ENCODE measurements around the gene DDI1. TPM values are rescaled to one million over a fixed set of nuclear protein-coding genes. Genes with fewer than 3 reads are reported as not detected.

DDI1 gene
- total and polyA plus RNA-seq, 2 donors (not counting 1 experiment from before 2014, with no cell fraction given) = not detected

DNA sequence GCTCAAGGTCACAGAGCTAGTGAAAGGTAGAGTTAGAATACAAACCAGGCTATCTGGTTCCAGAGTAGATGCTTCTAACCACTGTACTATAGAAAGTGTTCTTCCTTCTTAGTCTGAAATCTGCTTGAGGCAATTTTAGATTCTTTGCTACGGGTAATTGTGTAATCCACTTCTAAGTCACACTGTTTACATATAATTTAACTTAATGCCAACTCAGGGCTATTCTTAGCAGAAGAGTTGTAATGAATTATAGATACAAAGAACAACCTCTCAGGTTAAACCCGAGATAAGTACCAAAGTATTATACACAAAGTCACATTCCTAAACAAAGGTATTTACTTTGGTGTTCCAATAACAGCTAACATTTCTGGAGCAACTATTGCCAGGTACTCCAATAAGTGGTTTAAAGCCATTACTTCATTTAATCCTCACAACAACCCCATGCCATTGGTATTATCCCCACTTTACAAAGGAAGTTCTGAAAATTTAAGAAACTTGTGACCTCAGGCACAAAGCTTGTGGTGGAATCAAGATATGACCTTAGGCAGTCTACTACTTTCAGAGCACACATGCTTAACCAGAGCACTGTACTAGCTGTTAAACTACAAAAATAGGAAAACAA lies 31.1 kb upstream of the DDI1 start:
- intact Hi-C loops (cut with micrococcal nuclease) = no loop called here
- no peaks in the 10 kb centered on the region for H3K9me3 ChIP-seq (ENCODE audit: control extremely low read depth in 1 of 3, control insufficient read depth in 2 of 3, insufficient read depth in 1 of 3, low read length in 2 of 3)
- Mint-ChIP-seq H3K27me3 (no peaks in the 10 kb centered on the region), H3K4me1 (no peaks in the 10 kb centered on the region), H3K27ac (no peak overlapping the region), H3K4me3 (no peak overlapping the region), H3K9me3 (ENCODE audit: insufficient read depth) (no peaks in the 10 kb centered on the region)
- no peak overlapping the region for H3K4me2 ChIP-seq (replicated peaks; ENCODE audit: low read depth, low read length, poor library complexity, severe bottlenecking)
- ChIA-PET CTCF (no interaction called here), POLR2A (interaction anchor here (0.6 kb wide), 1 partner anchor 531 kb away, joined by 4 read pairs; no protein-coding TSS in a partner anchor)
- no peaks in the 10 kb centered on the region for H3K36me3 ChIP-seq (replicated peaks in 1 of 2; ENCODE audit: control extremely low read depth in 1 of 2, control insufficient read depth in 1 of 2, extremely low read depth in 1 of 2, insufficient read depth in 2 of 2, low read length in 1 of 2)
- no peak overlapping the region for H3K4me3 ChIP-seq (ENCODE audit: control extremely low read depth in 1 of 5, extremely low read depth in 1 of 5, insufficient read depth in 1 of 5, low read depth in 2 of 5, low read length in 4 of 5)
- H3K27ac ChIP-seq (ENCODE audit: low read length in 2 of 2) = no peak overlapping the region
- no peaks in the 10 kb centered on the region for H3K4me1 ChIP-seq (ENCODE audit: control insufficient read depth in 2 of 2, insufficient read depth in 2 of 2, low read length in 2 of 2)
- TF ChIP-seq, protein P1, sequence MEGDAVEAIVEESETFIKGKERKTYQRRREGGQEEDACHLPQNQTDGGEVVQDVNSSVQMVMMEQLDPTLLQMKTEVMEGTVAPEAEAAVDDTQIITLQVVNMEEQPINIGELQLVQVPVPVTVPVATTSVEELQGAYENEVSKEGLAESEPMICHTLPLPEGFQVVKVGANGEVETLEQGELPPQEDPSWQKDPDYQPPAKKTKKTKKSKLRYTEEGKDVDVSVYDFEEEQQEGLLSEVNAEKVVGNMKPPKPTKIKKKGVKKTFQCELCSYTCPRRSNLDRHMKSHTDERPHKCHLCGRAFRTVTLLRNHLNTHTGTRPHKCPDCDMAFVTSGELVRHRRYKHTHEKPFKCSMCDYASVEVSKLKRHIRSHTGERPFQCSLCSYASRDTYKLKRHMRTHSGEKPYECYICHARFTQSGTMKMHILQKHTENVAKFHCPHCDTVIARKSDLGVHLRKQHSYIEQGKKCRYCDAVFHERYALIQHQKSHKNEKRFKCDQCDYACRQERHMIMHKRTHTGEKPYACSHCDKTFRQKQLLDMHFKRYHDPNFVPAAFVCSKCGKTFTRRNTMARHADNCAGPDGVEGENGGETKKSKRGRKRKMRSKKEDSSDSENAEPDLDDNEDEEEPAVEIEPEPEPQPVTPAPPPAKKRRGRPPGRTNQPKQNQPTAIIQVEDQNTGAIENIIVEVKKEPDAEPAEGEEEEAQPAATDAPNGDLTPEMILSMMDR (IDR thresholded peaks at IDR 0.05) = no peak
- no peak for TF ChIP-seq EZH2 (IDR thresholded peaks at IDR 0.05; ENCODE audit: borderline replicate concordance, insufficient read depth, low read depth, low read length, poor library complexity, severe bottlenecking)
- no peak for DNase-seq
- no peaks in the 10 kb centered on the region for H4K20me1 ChIP-seq (ENCODE audit: control insufficient read depth, insufficient read depth, low read length, poor library complexity, severe bottlenecking)
- H3K27me3 ChIP-seq (replicated peaks in 1 of 4; ENCODE audit: control extremely low read depth in 1 of 4, control insufficient read depth in 3 of 4, insufficient read depth in 4 of 4, low read length in 3 of 4) = no peaks in the 10 kb centered on the region
- no peak for ATAC-seq (ENCODE audit: low read depth)
- WGBS (ENCODE audit: insufficient coverage) = no CpG with 5 or more reads among the region's 2 CpGs
- no peak overlapping the region for H2AFZ ChIP-seq (ENCODE audit: insufficient read depth, low read depth, low read length, poor library complexity, severe bottlenecking)
- no peak overlapping the region for H3K9ac ChIP-seq (ENCODE audit: low read length)
- no peaks in the 10 kb centered on the region for H3K79me2 ChIP-seq (ENCODE audit: control insufficient read depth, insufficient read depth, low read length)

DNA sequence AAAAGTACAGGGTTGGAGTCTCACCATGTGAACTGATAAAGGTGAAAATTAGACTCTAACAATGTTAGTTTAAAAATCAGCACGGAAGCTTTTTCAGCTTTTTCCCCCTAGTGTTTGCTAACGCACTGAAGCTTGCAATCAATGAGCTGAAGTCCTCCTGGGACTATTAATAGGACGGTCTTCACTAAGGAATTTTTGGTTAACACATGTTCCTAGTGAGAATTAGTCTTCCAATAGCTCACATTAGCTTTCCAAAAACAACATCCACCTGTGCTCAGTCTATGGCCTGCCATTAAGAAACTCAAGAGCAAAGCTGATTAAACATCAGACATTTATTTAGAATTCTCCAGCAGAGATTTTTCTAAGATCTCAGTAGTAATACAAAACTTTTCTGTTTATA lies 26.7 kb upstream of the DDI1 start:
- DNase-seq (no peak), ATAC-seq (ENCODE audit: low read depth) (no peak)
- Histone ChIP-seq H3K27ac (ENCODE audit: low read length in 2 of 2) (no peak overlapping the region), H3K9me3 (ENCODE audit: control extremely low read depth in 1 of 3, control insufficient read depth in 2 of 3, insufficient read depth in 1 of 3, low read length in 2 of 3) (no peaks in the 10 kb centered on the region), H3K9ac (ENCODE audit: low read length) (no peak overlapping the region), H3K27me3 (replicated peaks in 1 of 4; ENCODE audit: control extremely low read depth in 1 of 4, control insufficient read depth in 3 of 4, insufficient read depth in 4 of 4, low read length in 3 of 4) (no peaks in the 10 kb centered on the region), H3K4me2 (replicated peaks; ENCODE audit: low read depth, low read length, poor library complexity, severe bottlenecking) (no peak overlapping the region), H2AFZ (ENCODE audit: insufficient read depth, low read depth, low read length, poor library complexity, severe bottlenecking) (no peak overlapping the region), H3K79me2 (ENCODE audit: control insufficient read depth, insufficient read depth, low read length) (no peaks in the 10 kb centered on the region), H3K4me1 (ENCODE audit: control insufficient read depth in 2 of 2, insufficient read depth in 2 of 2, low read length in 2 of 2) (no peaks in the 10 kb centered on the region), H4K20me1 (ENCODE audit: control insufficient read depth, insufficient read depth, low read length, poor library complexity, severe bottlenecking) (no peaks in the 10 kb centered on the region), H3K4me3 (ENCODE audit: control extremely low read depth in 1 of 5, extremely low read depth in 1 of 5, insufficient read depth in 1 of 5, low read depth in 2 of 5, low read length in 4 of 5) (no peak overlapping the region), H3K36me3 (replicated peaks in 1 of 2; ENCODE audit: control extremely low read depth in 1 of 2, control insufficient read depth in 1 of 2, extremely low read depth in 1 of 2, insufficient read depth in 2 of 2, low read length in 1 of 2) (no peaks in the 10 kb centered on the region)
- TF ChIP-seq, protein P1 (IDR thresholded peaks at IDR 0.05) = no peak
- TF ChIP-seq EZH2 (IDR thresholded peaks at IDR 0.05; ENCODE audit: borderline replicate concordance, insufficient read depth, low read depth, low read length, poor library complexity, severe bottlenecking) = no peak
- H3K9me3 Mint-ChIP-seq (ENCODE audit: insufficient read depth) = peaks cover 2% of the 10 kb centered on the region
- intact Hi-C loops (cut with micrococcal nuclease) = no loop called here
- WGBS (ENCODE audit: insufficient coverage) = 92% methylated on average over 2 of the region's 3 CpGs
- H3K4me1 Mint-ChIP-seq = no peaks in the 10 kb centered on the region
- POLR2A ChIA-PET = no interaction called here
- no peaks in the 10 kb centered on the region for H3K27me3 Mint-ChIP-seq
- no peak overlapping the region for H3K4me3 Mint-ChIP-seq
- H3K27ac Mint-ChIP-seq = no peak overlapping the region
- CTCF ChIA-PET = no interaction called here
